Mesodermal cell (in vitro differentiated cells): ENCODE results near the gene EYA2.
"Not testable (repeated sequence)": the region's sequence is repeated elsewhere in the genome, so short reads cannot be mapped to it uniquely, and the experiment has no call there.

Source experiments
- H3K27ac ChIP-seq: 2 replicates; pipeline ENCODE4 v1.7.0; 2013; ENCODE audit warnings: mild to moderate bottlenecking, low read depth, low read length, moderate library complexity; ENCODE audit not compliant: severe bottlenecking
- H3K36me3 ChIP-seq: 2 replicates; pipeline ENCODE4 v1.7.1; 2013; ENCODE audit warnings: mild to moderate bottlenecking, low read length, moderate library complexity; ENCODE audit not compliant: control insufficient read depth, insufficient read depth
- H3K4me1 ChIP-seq: one replicate; pipeline ENCODE4 v1.7.1; 2013; ENCODE audit warnings: mild to moderate bottlenecking, low read length; ENCODE audit not compliant: insufficient read depth, control insufficient read depth, poor library complexity, severe bottlenecking
- H3K4me3 ChIP-seq: 2 replicates; pipeline ENCODE4 v1.7.0; 2013; ENCODE audit warnings: low read length, control low read depth, mild to moderate bottlenecking; ENCODE audit not compliant: insufficient read depth, poor library complexity, severe bottlenecking; ENCODE audit errors: extremely low read depth
- H3K9me3 ChIP-seq: 2 replicates; pipeline ENCODE4 v1.7.1; 2013; ENCODE audit warnings: mild to moderate bottlenecking, low read length, moderate library complexity; ENCODE audit not compliant: control insufficient read depth
- WGBS, 2 experiments: methylation state at CpG; one replicate each; pipeline ENCODE4 v1.1.5; 2013; ENCODE audit warnings: missing lambda C conversion rate in 2 of 2; ENCODE audit not compliant: insufficient coverage in 2 of 2; 5-methylcytosine and 5-hydroxymethylcytosine counted together

EYA2 gene

DNA sequence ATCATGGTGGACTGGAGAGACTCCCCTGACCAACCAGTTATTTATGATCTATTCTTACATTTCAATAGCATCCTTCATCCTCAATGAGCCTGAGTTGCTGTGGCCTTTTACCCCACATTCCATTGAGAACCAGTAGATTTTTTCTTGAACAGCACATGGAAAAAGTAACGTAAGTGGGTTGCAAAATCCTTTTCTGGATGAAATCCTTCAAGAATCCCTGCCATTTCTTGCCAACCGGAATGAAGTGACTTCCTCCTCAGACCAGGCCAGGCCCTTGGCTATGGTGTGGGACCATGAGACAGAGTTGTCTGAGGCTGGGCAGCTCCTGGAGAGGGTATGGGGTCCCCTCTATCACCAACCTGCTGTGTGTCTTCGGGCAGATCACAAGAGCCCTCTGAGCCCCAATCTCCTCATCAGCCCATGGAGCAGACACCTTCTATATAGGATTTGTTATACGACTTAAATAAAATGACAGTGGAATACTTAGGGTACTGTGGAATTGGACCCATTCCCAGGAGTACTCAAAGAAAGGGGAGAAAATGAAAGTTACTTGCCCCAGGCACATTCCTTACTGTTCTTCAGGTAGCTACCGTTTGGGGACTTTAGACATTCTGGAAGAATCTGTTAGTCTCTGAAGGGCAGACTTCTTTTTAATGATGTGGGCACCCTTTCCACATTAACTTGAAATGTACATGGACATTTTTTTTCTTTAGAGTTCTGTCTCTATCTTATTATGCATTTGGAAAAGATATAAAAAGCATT is 10.9 kb downstream of the EYA2 start:
- Histone ChIP-seq H3K4me3 (no peak overlapping the region), H3K4me1 (peaks cover 2% of the 10 kb centered on the region), H3K9me3 (no peaks in the 10 kb centered on the region), H3K27ac (no peak overlapping the region), H3K36me3 (no peaks in the 10 kb centered on the region)
- WGBS, 2 experiments = 100% methylated on average over 2 of the region's 5 CpGs; no CpG with 5 or more reads in 1 of the 2 experiments

DNA sequence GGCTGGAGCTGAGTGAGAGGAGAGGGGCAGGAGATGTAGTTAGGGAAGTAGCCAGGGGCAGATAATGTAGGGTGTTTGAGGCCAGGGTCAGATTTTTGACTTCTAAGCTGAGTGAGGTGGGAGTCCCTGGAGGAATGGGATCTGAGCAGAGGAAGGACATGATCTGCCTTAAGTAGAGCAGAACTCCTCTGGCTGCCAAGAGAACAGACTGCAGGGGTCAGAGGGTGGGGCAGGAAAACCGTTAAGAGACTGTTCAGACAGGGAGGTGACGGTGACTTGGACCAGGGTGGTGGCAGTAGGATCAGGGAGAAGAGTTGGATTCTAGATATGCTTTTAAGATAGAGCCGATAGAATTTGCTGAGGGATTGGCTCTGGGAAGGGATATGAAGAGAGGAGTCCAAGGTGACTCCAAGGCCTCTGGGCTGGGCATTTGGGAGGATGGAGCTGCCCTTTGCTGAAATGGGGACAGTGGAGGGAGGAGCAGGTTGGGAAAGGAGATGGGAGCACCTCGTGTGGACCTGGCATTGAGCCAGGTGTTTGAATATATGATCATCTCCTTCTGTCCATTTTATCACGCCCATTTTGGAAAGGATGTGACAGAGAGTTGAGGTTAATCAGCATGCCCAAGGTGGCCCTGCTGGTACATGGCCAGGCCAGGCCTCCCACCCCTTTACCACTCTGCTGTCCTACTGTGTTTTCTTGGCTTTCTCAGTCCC is 18.8 kb downstream of the EYA2 start:
- H3K27ac ChIP-seq = no peak overlapping the region
- no peaks in the 10 kb centered on the region for H3K36me3 ChIP-seq
- WGBS, 2 experiments = 92 to 95% methylated on average over 5 of the region's 5 CpGs
- no peaks in the 10 kb centered on the region for H3K4me1 ChIP-seq
- peaks cover 5% of the 10 kb centered on the region for H3K9me3 ChIP-seq
- H3K4me3 ChIP-seq = no peak overlapping the region

DNA sequence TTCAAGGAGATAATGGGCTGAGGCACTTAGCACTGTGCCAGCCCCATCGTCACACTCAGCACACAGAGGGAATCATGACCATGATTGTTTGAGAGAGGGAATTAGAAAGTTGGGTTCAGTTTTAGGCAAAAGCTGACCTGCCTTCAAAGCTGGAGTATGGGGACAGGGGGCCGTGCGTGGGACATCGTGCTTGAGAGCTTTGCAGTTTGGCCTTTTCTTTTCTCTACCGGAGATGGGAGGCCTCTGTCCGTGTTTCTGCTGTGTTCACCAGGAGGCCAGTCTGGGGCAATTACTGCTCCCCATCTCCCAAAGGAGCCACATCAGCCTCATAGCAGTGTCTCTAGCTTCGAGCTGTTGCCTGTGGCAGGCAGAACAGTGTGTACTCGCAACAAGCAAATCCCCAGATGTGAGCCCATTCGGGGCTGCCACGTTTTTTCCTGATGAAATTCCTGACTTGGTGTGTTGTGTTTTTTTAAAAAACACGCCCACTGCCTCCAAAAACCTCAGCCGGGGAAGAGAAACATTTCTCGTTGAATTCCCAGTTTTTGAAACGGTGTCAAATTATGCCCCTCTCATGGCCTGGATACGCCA is 20.2 kb downstream of the EYA2 start:
- Histone ChIP-seq H3K4me1 (no peaks in the 10 kb centered on the region), H3K27ac (no peak overlapping the region), H3K36me3 (no peaks in the 10 kb centered on the region), H3K4me3 (no peak overlapping the region), H3K9me3 (peaks cover 5% of the 10 kb centered on the region)
- WGBS, 2 experiments = 89 to 93% methylated on average over 13 to 15 of the region's 15 CpGs

DNA sequence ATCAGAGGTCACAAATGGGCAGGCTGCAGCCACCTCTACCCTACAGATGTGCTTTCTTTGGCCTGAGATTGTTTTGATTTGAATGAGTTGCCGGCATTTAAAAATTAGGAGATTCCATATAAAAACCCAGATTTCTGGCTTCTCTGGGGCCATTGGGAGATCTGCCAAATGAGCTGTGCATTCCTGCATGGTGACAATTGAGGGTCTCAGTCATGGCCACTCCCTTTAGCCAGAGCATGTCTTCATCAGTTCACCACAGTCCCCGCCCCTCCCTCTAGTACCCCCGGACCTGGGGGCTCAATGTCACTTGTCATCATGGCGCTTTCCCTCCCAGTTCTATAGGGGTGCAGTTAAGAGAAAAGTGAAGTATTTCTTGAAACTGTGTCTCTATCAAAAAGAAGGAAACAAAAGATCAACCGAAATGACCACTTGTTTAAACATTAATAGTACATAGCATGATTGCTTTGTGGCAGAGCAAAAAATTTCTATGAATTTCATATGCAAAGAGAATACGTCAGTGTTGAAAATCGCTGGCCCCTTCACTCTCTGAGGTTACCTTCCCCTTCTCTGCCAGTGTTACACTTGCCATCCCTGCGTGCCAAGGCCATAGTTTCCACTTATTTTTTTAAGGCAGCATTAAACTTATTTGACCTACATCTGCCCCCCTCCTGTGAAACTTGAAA is 21.1 kb downstream of the EYA2 start:
- 88 to 100% methylated on average over 3 of the region's 8 CpGs for WGBS, 2 experiments
- no peaks in the 10 kb centered on the region for H3K4me1 ChIP-seq
- no peak overlapping the region for H3K4me3 ChIP-seq
- H3K27ac ChIP-seq = no peak overlapping the region
- H3K36me3 ChIP-seq = no peaks in the 10 kb centered on the region
- peaks cover 5% of the 10 kb centered on the region for H3K9me3 ChIP-seq

DNA sequence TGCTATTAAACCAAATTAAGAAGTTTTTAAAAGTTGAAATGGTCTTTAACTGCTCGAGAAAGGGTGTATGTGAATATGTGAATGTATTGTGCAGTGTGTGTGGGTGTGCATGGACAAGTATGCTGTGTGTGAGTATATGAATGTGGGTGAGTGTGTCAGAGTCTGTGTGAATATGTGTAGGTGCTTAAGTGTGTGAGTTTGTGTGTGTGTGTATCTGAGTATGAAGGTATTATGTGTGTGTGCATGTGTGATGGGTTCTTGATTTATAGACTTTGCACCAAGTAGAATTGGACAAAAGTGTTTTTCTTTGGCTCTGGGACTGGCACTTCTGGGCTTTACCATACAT is 21.6 kb downstream of the EYA2 start:
- H3K36me3 ChIP-seq = no peaks in the 10 kb centered on the region
- no peak overlapping the region for H3K27ac ChIP-seq
- no peak overlapping the region for H3K4me3 ChIP-seq
- H3K4me1 ChIP-seq = no peaks in the 10 kb centered on the region
- WGBS, 2 experiments = 55 to 70% methylated on average over 1 of the region's 1 CpG
- H3K9me3 ChIP-seq = peaks cover 5% of the 10 kb centered on the region

DNA sequence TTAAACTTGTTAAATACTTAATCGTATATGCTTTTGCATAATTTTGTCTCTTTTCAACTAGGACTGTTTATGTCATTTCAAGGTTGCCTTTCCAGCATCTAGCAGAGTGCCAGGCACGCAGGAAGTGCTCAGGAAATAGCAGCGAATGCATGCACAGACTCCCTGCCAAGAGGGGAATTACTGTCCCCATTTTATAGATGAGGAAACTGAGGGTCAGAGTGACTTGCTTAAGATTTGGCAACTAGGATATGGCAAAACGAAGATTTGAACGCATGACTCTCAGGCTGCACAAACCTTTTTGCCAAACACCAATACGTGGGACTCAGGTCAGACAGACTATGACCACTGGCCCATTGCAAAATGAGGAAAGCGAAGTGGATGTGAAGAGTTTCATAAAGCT is 22.5 kb downstream of the EYA2 start:
- no peak overlapping the region for H3K27ac ChIP-seq
- H3K4me3 ChIP-seq = no peak overlapping the region
- no peaks in the 10 kb centered on the region for H3K36me3 ChIP-seq
- WGBS, 2 experiments = 85 to 97% methylated on average over 7 of the region's 7 CpGs
- peaks cover 5% of the 10 kb centered on the region for H3K9me3 ChIP-seq
- H3K4me1 ChIP-seq = no peaks in the 10 kb centered on the region

DNA sequence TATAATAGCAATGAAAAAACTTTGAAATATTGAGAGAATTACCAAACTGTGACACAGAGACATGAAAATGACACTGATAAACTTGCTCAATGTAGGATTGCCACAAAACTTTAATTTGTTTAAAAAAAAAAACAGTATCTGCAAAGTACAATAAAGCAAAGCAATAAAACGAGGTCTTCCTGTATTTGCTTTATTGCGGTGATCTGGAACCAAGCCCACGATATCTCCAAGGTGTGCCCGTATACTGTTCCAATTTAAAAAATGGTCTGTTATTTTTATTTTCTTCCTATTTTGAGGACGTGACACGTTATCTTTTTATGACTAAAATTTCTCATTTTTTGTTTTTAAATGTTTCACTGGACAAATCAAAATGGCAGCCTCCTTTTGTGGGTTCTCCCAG is 25.5 kb downstream of the EYA2 start:
- no peaks in the 10 kb centered on the region for H3K4me1 ChIP-seq
- no peaks in the 10 kb centered on the region for H3K9me3 ChIP-seq
- no peak overlapping the region for H3K4me3 ChIP-seq
- no peak overlapping the region for H3K27ac ChIP-seq
- no peaks in the 10 kb centered on the region for H3K36me3 ChIP-seq
- 91% methylated on average over 3 of the region's 6 CpGs; no CpG with 5 or more reads in 1 of the 2 experiments for WGBS, 2 experiments

DNA sequence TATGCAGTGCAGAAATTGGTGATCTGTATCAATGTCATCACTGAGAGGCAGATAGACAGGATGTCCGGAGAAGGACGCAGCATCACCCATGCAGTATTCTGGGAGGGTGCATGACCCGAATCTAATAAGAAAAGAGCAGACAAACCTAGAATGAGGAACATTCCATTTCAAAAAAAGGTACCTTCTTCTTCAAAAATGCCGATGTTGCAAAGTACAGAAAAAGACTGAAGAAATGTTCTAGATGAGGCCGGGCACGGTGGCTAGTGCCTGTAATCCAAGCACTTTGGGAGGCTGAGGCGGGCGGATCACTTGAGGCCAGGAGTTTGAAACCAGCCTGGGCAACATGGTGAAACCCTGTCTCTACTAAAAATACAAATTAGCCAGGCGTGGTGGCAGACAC is 28.2 kb downstream of the EYA2 start:
- not testable (repeated sequence) for H3K36me3 ChIP-seq, H3K9me3 ChIP-seq, H3K27ac ChIP-seq, H3K4me1 ChIP-seq, H3K4me3 ChIP-seq
- WGBS, 2 experiments = 86 to 89% methylated on average over 6 to 8 of the region's 9 CpGs

DNA sequence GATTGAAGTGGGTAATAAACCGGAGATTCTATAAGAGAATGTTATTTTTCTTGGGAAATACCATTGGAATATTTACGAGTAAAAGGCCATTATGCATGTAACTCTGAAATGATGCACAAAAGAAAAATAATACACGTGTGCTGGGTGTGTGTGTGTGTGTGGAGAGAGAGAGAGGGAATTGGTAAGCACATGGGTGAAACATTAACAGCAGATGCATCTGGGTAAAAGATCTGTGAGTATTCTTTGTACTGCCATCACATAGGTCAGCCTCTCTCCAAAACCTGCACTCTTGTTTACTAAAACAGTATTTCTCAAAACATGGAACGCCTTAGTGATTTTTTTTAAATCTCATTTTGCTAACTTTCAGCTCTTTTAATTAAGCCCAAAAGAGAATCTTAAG is 28.9 kb downstream of the EYA2 start:
- no peaks in the 10 kb centered on the region for H3K36me3 ChIP-seq
- no peaks in the 10 kb centered on the region for H3K9me3 ChIP-seq
- no peak overlapping the region for H3K27ac ChIP-seq
- no peaks in the 10 kb centered on the region for H3K4me1 ChIP-seq
- WGBS, 2 experiments = 74 to 90% methylated on average over 3 to 4 of the region's 4 CpGs
- no peak overlapping the region for H3K4me3 ChIP-seq

DNA sequence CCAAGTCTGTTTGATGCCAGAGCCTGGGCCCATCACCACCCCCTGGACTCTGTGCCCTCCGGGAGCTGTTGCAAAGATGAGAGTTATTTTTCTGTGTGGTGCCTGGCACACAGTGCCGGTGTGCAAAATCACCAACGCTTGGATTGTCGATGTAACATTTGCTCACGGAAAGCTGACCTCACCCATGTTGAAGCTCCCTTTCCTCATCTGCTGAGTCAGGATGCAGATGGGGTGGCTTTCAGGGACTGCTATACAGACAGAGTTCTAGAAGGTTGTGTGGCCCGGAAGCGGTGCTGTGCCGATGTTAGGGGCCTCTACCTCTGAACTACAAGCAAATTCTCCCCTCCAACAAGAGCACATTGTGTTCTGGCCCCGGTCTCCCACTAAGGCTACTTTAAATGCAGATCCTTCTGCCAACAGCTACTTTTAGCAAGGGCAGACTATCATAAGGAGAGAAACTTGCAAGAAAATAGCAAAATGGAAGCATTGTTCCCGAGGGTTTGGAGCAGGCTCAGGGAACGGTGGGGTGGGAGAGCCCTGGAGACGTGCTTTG is 34.0 kb downstream of the EYA2 start:
- H3K4me1 ChIP-seq = no peaks in the 10 kb centered on the region
- H3K9me3 ChIP-seq = no peaks in the 10 kb centered on the region
- H3K36me3 ChIP-seq = no peaks in the 10 kb centered on the region
- no peak overlapping the region for H3K27ac ChIP-seq
- 58 to 79% methylated on average over 6 to 10 of the region's 12 CpGs for WGBS, 2 experiments
- H3K4me3 ChIP-seq = no peak overlapping the region
